Glutamatergic neuron (in vitro differentiated cells): ENCODE results near the gene S100P. TPM values are rescaled to one million over a fixed set of nuclear protein-coding genes. Genes with fewer than 3 reads are reported as not detected.

Source experiments
- DNase-seq: peaks from one replicate; pipeline ENCODE4 v3.0.0; 2022
- H3K27ac Mint-ChIP-seq: one replicate; pipeline ENCODE4 v1.8.0; 2020; ENCODE audit warnings: mild to moderate bottlenecking, mixed read lengths, inconsistent platforms; ENCODE audit not compliant: unreplicated experiment
- H3K27me3 Mint-ChIP-seq: one replicate; pipeline ENCODE4 v1.8.0; 2020; ENCODE audit warnings: mild to moderate bottlenecking, moderate library complexity, mixed read lengths, inconsistent platforms; ENCODE audit not compliant: unreplicated experiment
- H3K36me3 Mint-ChIP-seq: one replicate; pipeline ENCODE4 v1.8.0; 2020; ENCODE audit warnings: mild to moderate bottlenecking, mixed read lengths, inconsistent platforms; ENCODE audit not compliant: unreplicated experiment
- H3K4me1 Mint-ChIP-seq: one replicate; pipeline ENCODE4 v1.8.0; 2020; ENCODE audit warnings: mild to moderate bottlenecking, low read depth, mixed read lengths, inconsistent platforms; ENCODE audit not compliant: unreplicated experiment
- H3K4me3 Mint-ChIP-seq: one replicate; pipeline ENCODE4 v1.8.0; 2020; ENCODE audit warnings: mild to moderate bottlenecking, mixed read lengths, inconsistent platforms; ENCODE audit not compliant: unreplicated experiment
- H3K9me3 Mint-ChIP-seq: one replicate; pipeline ENCODE4 v1.8.0; 2020; ENCODE audit warnings: mild to moderate bottlenecking, moderate library complexity, mixed read lengths, inconsistent platforms; ENCODE audit not compliant: unreplicated experiment
- total RNA-seq: library from RNA; stranded (reverse); fragmentation: NEBNext Ultra II Directional; extraction: Animal tissue kit (Norgen Biotek cat#: 25700); gene quantifications from one replicate; pipeline ENCODE4 v1.2.1, GENCODE V29; 2021; ENCODE audit not compliant: unreplicated experiment
- TF ChIP-seq, protein P1 (sequence below): fragments of 200-600 bp; sonication (generic); IDR thresholded peaks from one replicate; pipeline ENCODE4 v1.5.0; 2021; ENCODE audit not compliant: partially characterized antibody, unreplicated experiment

The S100P gene
- total RNA-seq, 1 donor from 2014 or later: not detected

GRCh38 chr4:6687947-6688878, 5.5 kb upstream of the S100P start:
- Mint-ChIP-seq H3K27me3 (peaks cover 26% of the 10 kb centered on the region), H3K9me3 (peaks cover 16% of the 10 kb centered on the region), H3K36me3 (no peaks in the 10 kb centered on the region), H3K27ac (peak overlapping the region; percentile 91), H3K4me3 (peak overlapping the region; percentile 20), H3K4me1 (peaks cover 20% of the 10 kb centered on the region)
- no peak for DNase-seq
- TF ChIP-seq, protein P1, sequence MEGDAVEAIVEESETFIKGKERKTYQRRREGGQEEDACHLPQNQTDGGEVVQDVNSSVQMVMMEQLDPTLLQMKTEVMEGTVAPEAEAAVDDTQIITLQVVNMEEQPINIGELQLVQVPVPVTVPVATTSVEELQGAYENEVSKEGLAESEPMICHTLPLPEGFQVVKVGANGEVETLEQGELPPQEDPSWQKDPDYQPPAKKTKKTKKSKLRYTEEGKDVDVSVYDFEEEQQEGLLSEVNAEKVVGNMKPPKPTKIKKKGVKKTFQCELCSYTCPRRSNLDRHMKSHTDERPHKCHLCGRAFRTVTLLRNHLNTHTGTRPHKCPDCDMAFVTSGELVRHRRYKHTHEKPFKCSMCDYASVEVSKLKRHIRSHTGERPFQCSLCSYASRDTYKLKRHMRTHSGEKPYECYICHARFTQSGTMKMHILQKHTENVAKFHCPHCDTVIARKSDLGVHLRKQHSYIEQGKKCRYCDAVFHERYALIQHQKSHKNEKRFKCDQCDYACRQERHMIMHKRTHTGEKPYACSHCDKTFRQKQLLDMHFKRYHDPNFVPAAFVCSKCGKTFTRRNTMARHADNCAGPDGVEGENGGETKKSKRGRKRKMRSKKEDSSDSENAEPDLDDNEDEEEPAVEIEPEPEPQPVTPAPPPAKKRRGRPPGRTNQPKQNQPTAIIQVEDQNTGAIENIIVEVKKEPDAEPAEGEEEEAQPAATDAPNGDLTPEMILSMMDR: no peak

- H3K27me3 Mint-ChIP-seq: peaks cover 24% of the 10 kb centered on the region
- H3K4me1 Mint-ChIP-seq: peaks cover 23% of the 10 kb centered on the region
- H3K36me3 Mint-ChIP-seq: no peaks in the 10 kb centered on the region
- peaks cover 16% of the 10 kb centered on the region for H3K9me3 Mint-ChIP-seq
- H3K4me3 Mint-ChIP-seq: peak overlapping the region; percentile 65
- DNase-seq: peak; percentile 77
- TF ChIP-seq, protein P1: no peak
- peak overlapping the region; percentile 91 for H3K27ac Mint-ChIP-seq
Observed at GRCh38 chr4:6688879-6689505, 4.7 kb upstream of the S100P start.

- Mint-ChIP-seq H3K27ac (peak overlapping the region; percentile 91), H3K4me3 (peak overlapping the region; percentile 32), H3K4me1 (peaks cover 23% of the 10 kb centered on the region), H3K27me3 (peaks cover 24% of the 10 kb centered on the region), H3K36me3 (no peaks in the 10 kb centered on the region), H3K9me3 (peaks cover 16% of the 10 kb centered on the region)
- no peak for DNase-seq
- TF ChIP-seq, protein P1: no peak
Observed at GRCh38 chr4:6689506-6689960, 4.1 kb upstream of the S100P start.

DNA sequence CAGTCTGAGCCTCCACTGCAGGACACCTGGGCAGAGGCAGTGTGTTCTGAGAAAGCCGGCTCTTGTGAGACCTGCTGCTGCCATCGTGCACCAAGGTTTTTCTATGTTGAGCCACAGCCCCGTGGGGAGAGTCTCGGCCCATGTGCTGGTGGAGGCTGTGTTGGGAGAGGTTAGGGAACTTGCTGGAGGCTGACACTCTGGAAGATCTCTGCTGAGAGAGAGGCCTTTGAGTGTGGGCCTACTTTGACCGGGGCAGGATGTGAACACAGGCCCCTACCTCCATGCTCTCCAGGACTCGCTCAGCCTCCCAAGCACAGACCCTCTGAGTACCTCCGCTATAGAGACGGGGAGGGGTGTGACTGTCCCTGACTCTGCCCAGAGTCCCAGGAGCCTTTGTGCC, 1.3 kb upstream of the S100P start:
- no peak for DNase-seq
- Mint-ChIP-seq H3K27me3 (peaks cover 21% of the 10 kb centered on the region), H3K4me3 (no peak overlapping the region), H3K36me3 (no peaks in the 10 kb centered on the region), H3K27ac (no peak overlapping the region), H3K4me1 (peaks cover 29% of the 10 kb centered on the region), H3K9me3 (peaks cover 14% of the 10 kb centered on the region)
- TF ChIP-seq, protein P1: no peak

DNA sequence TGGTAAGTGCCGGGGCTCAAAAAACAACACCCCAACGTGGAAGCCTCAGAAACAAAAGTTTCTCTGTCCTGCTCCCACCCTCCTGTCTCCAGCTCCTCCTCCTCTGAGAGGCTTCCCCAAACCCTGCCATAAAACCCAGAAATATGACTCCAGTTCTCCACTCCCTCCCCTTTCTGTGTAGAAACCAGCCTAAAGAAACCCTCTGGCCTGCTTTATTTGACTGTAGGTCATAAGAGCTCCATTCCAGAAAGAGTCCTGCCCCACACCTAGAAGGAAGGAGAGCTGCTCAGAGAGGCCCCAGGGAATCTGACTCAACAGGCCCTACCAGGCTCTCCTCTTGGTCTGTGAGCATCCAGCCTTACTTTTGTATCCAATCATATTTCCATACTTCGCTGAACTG, 872 bp upstream of the S100P start:
- TF ChIP-seq, protein P1: no peak

More for the DNA sequence above, 872 bp upstream of the S100P start:
- peaks cover 14% of the 10 kb centered on the region for H3K9me3 Mint-ChIP-seq
- peak overlapping the region; percentile 56 for H3K4me3 Mint-ChIP-seq
- H3K27ac Mint-ChIP-seq: peak overlapping the region; percentile 59
- H3K27me3 Mint-ChIP-seq: peaks cover 21% of the 10 kb centered on the region
- peaks cover 29% of the 10 kb centered on the region for H3K4me1 Mint-ChIP-seq
- no peaks in the 10 kb centered on the region for H3K36me3 Mint-ChIP-seq
- DNase-seq: no peak
